OCI-M2 (cell line): Measurements from ENCODE around the gene MYRIP.
"Not testable (repeated sequence)": the region's sequence is repeated elsewhere in the genome, so short reads cannot be mapped to it uniquely, and the experiment has no call there.

Source experiments
- DNase-seq: peaks from one replicate; lab custom pipeline; 2025; ENCODE audit not compliant: unreplicated experiment; lab: John Stamatoyannopoulos, UW

MYRIP gene

DNA sequence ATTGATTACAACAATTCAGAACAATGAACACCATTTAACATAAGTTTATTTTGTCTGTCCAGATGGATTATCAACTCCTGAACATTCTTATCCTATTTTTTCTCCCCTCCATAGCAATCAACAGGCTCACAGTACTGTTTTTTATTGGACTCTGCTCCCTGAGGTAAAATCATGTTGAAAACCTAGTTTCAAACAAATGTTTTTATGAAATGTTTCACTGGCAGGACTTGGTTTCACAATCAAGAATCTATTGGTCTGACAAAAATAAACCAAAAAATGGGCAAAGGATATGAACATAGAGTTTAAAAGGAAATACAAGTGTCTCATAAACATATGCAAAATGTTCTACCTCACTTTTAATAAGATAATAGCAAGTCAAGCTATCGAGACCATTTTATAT is 2.6 kb upstream of the MYRIP start:
- DNase-seq, result no peak

- DNase-seq, result no peak
Observed at GRCh38 chr3:39808467-39809180, 785 bp upstream of the MYRIP start.

- DNase-seq, result no peak
Observed at GRCh38 chr3:39809995-39810595, 686 bp downstream of the MYRIP start.

DNA sequence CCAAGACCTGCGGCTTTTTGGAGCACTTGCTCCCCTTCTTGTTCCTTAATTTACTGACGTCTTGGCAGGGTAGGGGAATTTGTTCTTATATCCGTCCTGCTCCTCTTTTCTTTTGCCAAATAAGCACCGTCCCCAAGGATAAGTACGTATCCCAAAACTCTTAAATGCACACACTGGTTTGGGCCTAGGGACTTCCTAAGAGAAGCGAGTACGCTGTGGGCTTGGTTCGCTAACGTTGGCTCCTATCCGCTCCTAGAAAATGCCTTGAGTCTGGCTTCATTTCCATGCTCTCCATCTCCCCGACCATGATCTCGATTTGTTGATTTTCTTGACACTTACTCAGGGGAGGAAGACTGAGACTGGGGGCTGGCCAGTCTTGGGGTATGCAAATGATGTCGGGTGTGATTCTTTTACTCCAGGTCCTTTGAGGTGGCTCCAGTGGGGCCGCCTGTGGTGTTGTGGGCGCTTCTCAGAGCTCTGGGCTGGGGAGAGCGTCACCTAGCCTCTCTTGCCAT is 1.3 kb downstream of the MYRIP start:
- DNase-seq, result no peak

GRCh38 chr3:39811561-39811960 is 2.2 kb downstream of the MYRIP start:
- no peak for DNase-seq

DNA sequence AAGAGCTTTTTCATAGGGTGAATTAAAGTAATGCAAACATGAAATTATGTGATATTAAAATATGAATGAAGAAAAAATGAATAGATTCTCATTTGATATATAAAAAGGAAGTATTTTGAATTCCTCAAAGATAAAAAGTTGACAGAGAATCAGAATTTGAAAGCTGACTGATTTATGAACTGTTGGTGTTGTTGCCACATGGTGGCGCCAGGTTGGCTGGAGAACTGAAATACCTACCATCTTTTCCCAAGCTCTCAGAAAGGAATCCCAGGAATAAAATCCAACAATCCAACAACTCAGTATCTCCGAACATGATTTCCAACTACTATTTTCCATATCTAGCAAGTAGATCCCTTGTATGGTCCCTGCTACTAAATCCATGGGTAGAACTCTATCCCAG is 3.1 kb downstream of the MYRIP start:
- DNase-seq, result no peak

DNA sequence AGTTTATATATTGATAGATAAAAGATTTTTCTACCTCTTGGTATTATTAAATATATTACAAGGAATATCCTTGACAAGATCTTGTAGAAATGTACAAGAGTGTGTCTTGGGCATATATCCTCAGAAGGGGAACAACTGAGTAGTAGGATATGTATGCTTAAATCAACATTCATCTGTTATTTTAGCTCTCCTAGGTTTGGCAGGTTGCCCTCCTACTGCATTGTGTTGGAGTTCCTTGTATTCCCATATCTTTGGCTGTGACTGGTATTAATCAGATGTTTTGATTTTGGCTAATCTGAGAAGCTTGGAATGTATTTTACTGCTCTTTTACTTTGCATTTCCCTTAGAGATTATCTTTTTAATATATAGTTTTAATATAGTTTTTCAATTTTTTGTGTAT is 4.6 kb downstream of the MYRIP start:
- DNase-seq, result no peak

- no peak for DNase-seq
Observed at GRCh38 chr3:39819899-39820298, 10.5 kb downstream of the MYRIP start.

DNA sequence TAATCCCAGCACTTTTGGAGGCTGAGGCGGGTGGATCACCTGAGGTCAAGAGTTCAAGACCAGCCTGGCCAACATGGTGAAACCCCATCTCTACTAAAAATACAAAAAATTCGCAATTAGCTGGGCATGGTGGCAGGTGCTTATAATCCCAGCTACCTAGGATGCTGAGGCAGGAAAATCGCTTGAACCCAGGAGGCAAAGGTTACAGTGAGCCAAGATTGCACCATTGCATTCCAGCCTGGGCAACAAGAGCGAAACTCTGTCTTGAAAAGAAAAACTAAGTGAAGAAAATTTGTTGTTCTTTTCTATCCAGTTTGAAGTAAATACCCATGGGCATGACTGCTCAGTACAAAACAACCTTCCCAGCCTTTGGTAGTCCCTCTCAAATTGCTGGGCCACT is 24.4 kb downstream of the MYRIP start:
- not testable (repeated sequence) for DNase-seq

- DNase-seq, result no peak
Observed at GRCh38 chr3:39839484-39839883, 30.1 kb downstream of the MYRIP start.

GRCh38 chr3:39843440-39843839 is 34.0 kb downstream of the MYRIP start:
- DNase-seq, result no peak

DNA sequence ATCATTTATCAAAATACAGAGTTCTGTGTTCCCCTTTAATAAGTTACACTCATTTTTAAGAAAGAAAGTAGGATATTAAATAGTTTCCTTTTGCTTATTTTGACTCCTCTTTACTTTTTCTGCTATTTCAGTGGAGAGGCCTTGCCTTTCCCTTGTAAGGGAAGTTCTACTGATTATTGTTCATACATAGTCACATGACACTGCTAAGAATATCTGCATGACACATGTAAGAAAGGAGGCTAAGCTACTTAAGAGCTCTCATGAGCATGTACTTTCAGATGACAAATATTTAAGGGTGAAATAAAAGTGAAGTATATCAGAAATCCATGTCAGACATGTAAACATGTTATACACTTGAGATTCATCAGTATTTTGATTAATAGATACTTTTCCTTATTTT is 39.0 kb downstream of the MYRIP start:
- DNase-seq, result no peak

DNA sequence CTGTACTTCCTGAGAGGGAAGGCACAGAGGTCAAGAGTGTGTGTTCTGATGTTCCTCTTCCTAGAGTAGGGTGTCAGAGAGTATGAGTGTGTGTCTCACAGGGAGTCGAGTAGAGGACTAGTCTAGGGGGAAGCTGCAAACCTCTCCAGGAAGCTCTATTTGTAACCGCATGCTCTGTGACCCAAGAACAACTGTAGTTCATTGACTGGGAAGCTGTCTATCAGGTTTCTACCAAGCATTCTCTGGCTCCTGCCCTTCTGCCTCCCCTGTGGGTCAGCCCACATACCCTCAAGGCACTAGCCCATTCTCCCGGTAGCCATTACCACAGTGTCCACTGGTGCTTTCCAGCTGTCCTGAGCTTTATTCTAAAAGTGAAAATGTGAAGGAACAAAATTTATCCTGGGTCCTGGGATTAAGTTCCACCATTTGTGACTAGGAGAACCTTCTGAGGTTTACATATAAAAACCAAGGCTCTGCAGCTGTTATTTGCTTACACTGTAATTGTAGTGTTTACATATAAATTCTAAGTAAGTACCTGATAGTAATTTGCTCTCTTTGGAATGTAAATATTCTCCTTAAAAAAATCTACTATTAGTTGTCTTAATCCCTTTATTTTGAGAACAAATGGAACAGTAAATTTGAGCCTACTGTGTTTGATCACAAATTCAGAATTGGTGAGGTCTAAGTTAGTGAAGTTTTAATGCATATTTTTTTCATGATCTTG is 40.7 kb downstream of the MYRIP start:
- no peak for DNase-seq

DNA sequence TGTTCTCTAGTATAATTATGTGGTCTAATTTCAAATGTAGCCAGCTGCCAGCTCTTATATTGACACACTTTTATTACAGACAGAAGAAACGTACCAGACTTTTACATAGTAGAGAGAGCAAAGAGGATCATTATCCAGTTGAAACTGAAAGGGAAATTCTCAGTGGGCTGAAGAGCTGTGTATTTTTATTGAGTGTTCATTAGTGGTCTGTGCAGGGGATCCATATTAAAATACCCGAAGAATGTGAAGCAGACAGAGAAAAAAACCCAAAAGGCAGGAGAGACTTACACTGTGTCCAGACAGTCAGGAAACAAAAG is 41.3 kb downstream of the MYRIP start:
- no peak for DNase-seq

DNA sequence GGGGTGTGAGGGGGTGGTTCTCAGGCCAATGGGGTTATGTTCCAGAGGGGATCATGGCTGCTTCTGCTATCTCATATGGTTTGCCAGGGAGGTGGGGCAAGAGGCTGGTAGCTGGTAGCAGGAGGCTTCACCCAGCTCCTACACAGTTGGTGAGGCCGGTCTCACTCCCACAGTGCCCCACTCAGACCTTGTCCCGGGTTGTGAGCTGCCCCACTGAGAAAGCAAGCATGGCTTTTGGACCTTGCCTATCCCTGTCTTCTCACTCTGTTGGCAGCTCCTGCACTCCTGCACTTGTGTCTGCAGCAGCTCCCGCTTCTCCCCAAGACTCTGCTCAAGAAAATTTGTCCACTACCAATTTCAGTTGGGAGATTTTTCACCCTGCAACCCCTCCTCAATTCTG is 46.1 kb downstream of the MYRIP start:
- DNase-seq, result no peak

GRCh38 chr3:39869890-39870289 is 60.5 kb downstream of the MYRIP start:
- DNase-seq, result no peak

DNA sequence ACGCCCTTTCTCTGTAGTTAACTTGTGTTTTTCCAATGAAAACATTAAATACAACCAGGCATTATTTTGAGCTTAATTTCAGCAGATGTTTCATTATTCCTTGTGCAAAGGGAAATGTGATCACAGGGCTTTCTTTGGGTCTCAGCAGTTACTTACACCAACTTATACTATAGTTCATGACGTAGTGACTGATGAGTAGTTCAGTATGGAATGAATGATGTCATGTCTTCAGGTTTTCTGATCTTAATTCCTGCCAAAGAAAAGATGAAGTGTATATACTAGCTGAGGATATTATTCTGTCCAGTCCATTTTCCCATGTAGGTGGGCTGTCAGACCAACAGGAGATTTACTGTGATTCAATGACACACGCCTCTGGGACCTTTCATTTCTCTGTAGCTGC is 61.3 kb downstream of the MYRIP start:
- no peak for DNase-seq

- DNase-seq, result no peak
Observed at GRCh38 chr3:39879581-39879980, 70.2 kb downstream of the MYRIP start.

DNA sequence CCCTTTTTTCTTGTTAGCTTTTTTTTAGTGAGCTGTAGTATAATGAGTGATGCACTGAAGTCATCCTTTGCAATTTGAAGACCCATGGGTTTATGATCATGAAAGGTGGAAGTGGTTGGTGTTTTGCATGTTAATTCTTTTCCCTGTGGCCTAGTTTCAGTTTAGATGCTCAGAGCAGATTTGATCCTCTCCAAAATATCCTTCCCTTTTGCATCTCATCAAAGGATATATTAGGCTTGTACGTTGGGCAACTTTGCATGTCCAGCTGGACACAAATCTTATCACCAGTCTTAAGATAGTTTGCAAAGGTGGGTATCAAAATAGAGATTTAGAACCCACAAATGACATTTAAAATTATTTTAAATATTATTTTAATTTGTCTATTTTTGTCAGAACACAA is 72.7 kb downstream of the MYRIP start:
- DNase-seq, result no peak

- DNase-seq, result no peak
Observed at GRCh38 chr3:39892068-39892467, 82.7 kb downstream of the MYRIP start.

- DNase-seq, result no peak
Observed at GRCh38 chr3:39896184-39896583, 86.8 kb downstream of the MYRIP start.

DNA sequence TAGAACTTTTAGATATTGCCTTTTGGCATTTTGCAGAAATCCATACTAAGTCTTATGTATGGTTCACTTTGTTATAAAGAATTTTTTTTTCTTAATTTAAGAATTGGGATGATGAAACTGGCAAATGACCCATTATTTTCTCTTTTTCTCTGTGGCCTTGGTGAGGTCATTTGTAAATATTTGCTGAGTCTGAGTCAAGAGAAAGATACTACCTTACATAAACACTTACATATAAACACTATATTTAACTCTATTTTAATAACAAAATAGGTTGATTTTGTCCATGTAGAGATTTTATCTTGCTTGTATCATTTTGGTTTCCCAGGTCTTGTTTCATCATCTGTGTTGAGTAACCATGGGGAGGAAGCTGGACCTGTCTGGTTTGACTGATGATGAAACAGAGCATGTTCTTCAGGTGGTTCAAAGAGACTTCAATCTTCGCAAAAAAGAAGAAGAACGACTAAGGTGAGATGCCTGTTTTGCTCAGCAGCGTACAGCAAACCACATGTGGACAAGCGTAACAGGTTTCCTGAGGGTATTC is 91.1 kb downstream of the MYRIP start:
- DNase-seq, result no peak
